Lung (tissue), 12 donors: ENCODE results near the gene VPS41. TPM values are rescaled to one million over a fixed set of nuclear protein-coding genes. Genes with fewer than 3 reads are reported as not detected.

Source experiments
- ATAC-seq: fragments of 200-7000 bp; cut with Tn5 transposase; one replicate; pipeline ENCODE4 v1.9.1; 2020; ENCODE audit warnings: moderate number of reproducible peaks; ENCODE audit not compliant: insufficient read depth, low FRiP score
- DNase-seq, 3 donors: peaks; one replicate each; pipeline ENCODE4 v3.0.0-alpha.2; 2013 to 2017
- H3K27ac ChIP-seq, 2 donors: one replicate each; pipeline ENCODE4 v1.5.1; 2013; ENCODE audit warnings: mild to moderate bottlenecking in 2 of 2, moderate library complexity in 2 of 2, control low read depth in 1 of 2, inconsistent platforms in 1 of 2, low read depth in 1 of 2, low read length in 1 of 2
- H3K27me3 ChIP-seq, 3 donors: one replicate each; pipeline ENCODE4 v1.5.1; 2013; ENCODE audit warnings: low read length in 2 of 3; ENCODE audit not compliant: control insufficient read depth in 3 of 3, insufficient read depth in 3 of 3
- H3K36me3 ChIP-seq, 4 donors: one replicate each; pipeline ENCODE4 v1.5.1; 2013; ENCODE audit warnings: low read length in 4 of 4, mild to moderate bottlenecking in 1 of 4, moderate library complexity in 1 of 4; ENCODE audit not compliant: control insufficient read depth in 4 of 4, insufficient read depth in 4 of 4
- H3K4me1 ChIP-seq, 5 donors: one replicate each; pipeline ENCODE4 v1.5.1; 2013; ENCODE audit warnings: low read length in 5 of 5, mild to moderate bottlenecking in 2 of 5, moderate library complexity in 1 of 5; ENCODE audit not compliant: control insufficient read depth in 5 of 5, insufficient read depth in 5 of 5
- H3K4me3 ChIP-seq: one replicate; pipeline ENCODE4 v1.5.1; 2013; ENCODE audit warnings: mild to moderate bottlenecking, control low read depth, moderate library complexity
- H3K9ac ChIP-seq, 2 donors: one replicate each; pipeline ENCODE4 v1.5.1; 2013; ENCODE audit warnings: low read length in 2 of 2, control low read depth in 1 of 2; ENCODE audit not compliant: insufficient read depth in 1 of 2
- H3K9me3 ChIP-seq, 4 donors: one replicate each; pipeline ENCODE4 v1.5.1; 2013; ENCODE audit warnings: low read length in 3 of 4, mild to moderate bottlenecking in 1 of 4, moderate library complexity in 1 of 4; ENCODE audit not compliant: control insufficient read depth in 4 of 4, insufficient read depth in 3 of 4
- WGBS, 2 donors: extraction: QIAGEN DNeasy Blood & Tissue Kit; methylation state at CpG; one replicate each; pipeline ENCODE4 v1.1.7; 2013; 5-methylcytosine and 5-hydroxymethylcytosine counted together
- polyA plus RNA-seq, 2 donors: library from polyadenylated mRNA; stranded (reverse); fragments of 200-250 nt; gene quantifications; one replicate each; pipeline ENCODE4 v1.2.1, GENCODE V29; 2013
- total RNA-seq, 2 donors: library from RNA; depleted of rRNA in 1 of 2; stranded (reverse); fragments of >200 nt in 1 of 2; gene quantifications; one replicate each; pipeline ENCODE4 v1.2.1, GENCODE V29; 2014 to 2021
- TF ChIP-seq, protein P1 (sequence below): IDR thresholded peaks from 2 replicates; pipeline ENCODE4 v1.5.1; 2012; ENCODE audit warnings: mild to moderate bottlenecking; ENCODE audit errors: control extremely low read depth, extremely low read depth
- donor health status: control.
- donor health status: control.
- donor health status: Bipolar disorder and iron deficiency.
- donor health status: healthy.
- donor health status: DM: yes; HTN: yes; CAD: no.

The VPS41 gene
- total and polyA plus RNA-seq, 4 donors = 13.8 to 88.6 (median 48.1) TPM

- no peak for DNase-seq
- WGBS, 2 donors = 63 to 77% methylated on average over 3 of the region's 3 CpGs
- Histone ChIP-seq H3K9ac (no peak overlapping the region), H3K27me3 (no peaks in the 10 kb centered on the region), H3K4me1 (no peaks in the 10 kb centered on the region), H3K27ac (no peak overlapping the region), H3K4me3 (no peak overlapping the region), H3K36me3 (peaks cover 8 to 18% (median 10%) of the 10 kb centered on the region in 4 donors), H3K9me3 (no peaks in the 10 kb centered on the region)
- ATAC-seq = peak; percentile 53
- TF ChIP-seq, protein P1, sequence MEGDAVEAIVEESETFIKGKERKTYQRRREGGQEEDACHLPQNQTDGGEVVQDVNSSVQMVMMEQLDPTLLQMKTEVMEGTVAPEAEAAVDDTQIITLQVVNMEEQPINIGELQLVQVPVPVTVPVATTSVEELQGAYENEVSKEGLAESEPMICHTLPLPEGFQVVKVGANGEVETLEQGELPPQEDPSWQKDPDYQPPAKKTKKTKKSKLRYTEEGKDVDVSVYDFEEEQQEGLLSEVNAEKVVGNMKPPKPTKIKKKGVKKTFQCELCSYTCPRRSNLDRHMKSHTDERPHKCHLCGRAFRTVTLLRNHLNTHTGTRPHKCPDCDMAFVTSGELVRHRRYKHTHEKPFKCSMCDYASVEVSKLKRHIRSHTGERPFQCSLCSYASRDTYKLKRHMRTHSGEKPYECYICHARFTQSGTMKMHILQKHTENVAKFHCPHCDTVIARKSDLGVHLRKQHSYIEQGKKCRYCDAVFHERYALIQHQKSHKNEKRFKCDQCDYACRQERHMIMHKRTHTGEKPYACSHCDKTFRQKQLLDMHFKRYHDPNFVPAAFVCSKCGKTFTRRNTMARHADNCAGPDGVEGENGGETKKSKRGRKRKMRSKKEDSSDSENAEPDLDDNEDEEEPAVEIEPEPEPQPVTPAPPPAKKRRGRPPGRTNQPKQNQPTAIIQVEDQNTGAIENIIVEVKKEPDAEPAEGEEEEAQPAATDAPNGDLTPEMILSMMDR = no peak
These were observed 164.2 kb downstream of the VPS41 start for GRCh38 chr7:38744746-38745145.

DNA sequence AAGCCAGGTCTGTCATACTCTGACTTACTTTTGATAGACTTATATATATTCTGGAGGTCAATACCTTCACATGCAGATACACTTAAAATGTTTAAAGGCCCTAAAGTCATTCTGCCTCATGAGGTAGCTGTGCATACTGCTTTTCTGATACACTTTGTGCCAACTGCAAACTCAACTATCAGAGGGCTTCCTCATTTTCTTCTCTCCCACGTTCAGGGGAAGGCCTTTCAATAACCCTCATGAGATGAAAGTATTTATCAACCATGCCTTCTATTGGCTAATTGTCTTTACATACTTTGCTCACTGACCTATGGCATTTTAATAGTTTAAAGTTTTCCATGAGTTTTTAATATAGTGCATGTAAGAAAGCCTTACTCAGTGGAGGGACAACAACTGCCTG, 165.1 kb downstream of the VPS41 start:
- peaks cover 8 to 18% (median 11%) of the 10 kb centered on the region in 4 donors for H3K36me3 ChIP-seq

GRCh38 chr7:38740041-38740440, 168.9 kb downstream of the VPS41 start:
- TF ChIP-seq, protein P1 = no peak
- no peak overlapping the region for H3K9ac ChIP-seq

More for the DNA sequence above, 165.1 kb downstream of the VPS41 start:
- H3K9ac ChIP-seq = no peak overlapping the region
- H3K27me3 ChIP-seq = no peaks in the 10 kb centered on the region
- H3K4me1 ChIP-seq = no peaks in the 10 kb centered on the region
- DNase-seq (no peak), ATAC-seq (no peak)
- H3K4me3 ChIP-seq = no peak overlapping the region
- 46 to 61% methylated on average over 1 of the region's 1 CpG for WGBS, 2 donors
- TF ChIP-seq, protein P1 = no peak
- H3K9me3 ChIP-seq = no peaks in the 10 kb centered on the region
- no peak overlapping the region for H3K27ac ChIP-seq

DNA sequence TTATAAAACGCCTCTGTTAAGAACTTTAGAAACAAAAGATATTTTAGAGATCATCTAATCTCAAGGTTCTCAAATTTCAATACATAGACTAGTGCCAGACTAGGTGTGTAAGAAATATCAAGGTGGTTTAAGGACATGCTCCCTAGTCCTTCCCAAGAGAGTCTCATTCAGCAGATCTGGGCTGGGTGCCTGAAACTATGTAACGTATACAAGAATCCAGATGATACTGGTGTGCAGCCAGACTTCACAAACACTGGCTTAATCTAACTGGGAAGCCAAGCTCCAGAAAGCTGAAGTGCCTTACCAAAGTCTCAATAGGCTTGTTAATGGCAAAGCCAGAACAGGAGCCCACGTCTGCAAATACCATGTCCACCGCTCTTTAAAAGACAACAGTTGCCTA, 172.9 kb downstream of the VPS41 start:
- no peak overlapping the region for H3K9ac ChIP-seq
- TF ChIP-seq, protein P1 = no peak
- peaks cover 0 to 5% (median 0%) of the 10 kb centered on the region in 5 donors for H3K4me1 ChIP-seq
- no peaks in the 10 kb centered on the region for H3K9me3 ChIP-seq
- H3K4me3 ChIP-seq = no peak overlapping the region
- ATAC-seq (no peak), DNase-seq (peak; percentile 18 to 73 (median 31))
- no peak overlapping the region for H3K27ac ChIP-seq
- WGBS, 2 donors = 86 to 90% methylated on average over 4 of the region's 4 CpGs
- H3K36me3 ChIP-seq = peaks cover 3 to 19% (median 12%) of the 10 kb centered on the region in 4 donors
- H3K27me3 ChIP-seq = no peaks in the 10 kb centered on the region

More at GRCh38 chr7:38740041-38740440, 168.9 kb downstream of the VPS41 start:
- Histone ChIP-seq H3K4me1 (peaks cover 0 to 5% (median 0%) of the 10 kb centered on the region in 5 donors), H3K9me3 (no peaks in the 10 kb centered on the region), H3K36me3 (peaks cover 8 to 23% (median 15%) of the 10 kb centered on the region in 4 donors), H3K27ac (no peak overlapping the region), H3K27me3 (no peaks in the 10 kb centered on the region), H3K4me3 (no peak overlapping the region)
- no peak for DNase-seq
- 96% methylated on average over 4 of the region's 4 CpGs for WGBS, 2 donors
- no peak for ATAC-seq
